Activated naive CD4-positive, alpha-beta T cell (primary cell): ENCODE data around the gene SGCA.

Source experiments
- DNase-seq, 4 experiments: peaks; one replicate each; lab custom pipeline; 2025; lab: John Stamatoyannopoulos, UW

SGCA gene

GRCh38 chr17:50149091-50149416 lies 16.8 kb upstream of the SGCA start:
- DNase-seq = no peak

GRCh38 chr17:50149417-50150353 lies 16.1 kb upstream of the SGCA start:
- DNase-seq = peak in 3 of 4 experiments; percentile 14 to 59 (median 23)

- DNase-seq = no peak
Measured at GRCh38 chr17:50150354-50151040, 15.3 kb upstream of the SGCA start, which contains the start of gene PPP1R9B. TSS of gene PPP1R9B (minus strand) at chr17:50150677. CDS start at chr17:50150513, 164 bp downstream.

- peak; percentile 57 to 74 (median 68) for DNase-seq
Measured at GRCh38 chr17:50151041-50151936, 14.5 kb upstream of the SGCA start.

- peak in 2 of 4 experiments; percentile 23 to 25 for DNase-seq
Measured at GRCh38 chr17:50151937-50152547, 13.8 kb upstream of the SGCA start.

- no peak for DNase-seq
Measured at GRCh38 chr17:50152736-50153135, 13.1 kb upstream of the SGCA start.

GRCh38 chr17:50153650-50154575 lies 11.9 kb upstream of the SGCA start:
- DNase-seq = no peak

GRCh38 chr17:50154604-50155003 lies 11.2 kb upstream of the SGCA start:
- DNase-seq = no peak

GRCh38 chr17:50155115-50155819 lies 10.5 kb upstream of the SGCA start:
- no peak for DNase-seq

GRCh38 chr17:50157891-50158290 lies 7.9 kb upstream of the SGCA start:
- no peak for DNase-seq

- DNase-seq = peak; percentile 83 to 90 (median 89)
Measured at GRCh38 chr17:50161023-50161910, 4.5 kb upstream of the SGCA start.

- DNase-seq = no peak
Measured at GRCh38 chr17:50161911-50162288, 3.9 kb upstream of the SGCA start.

- no peak for DNase-seq
Measured at GRCh38 chr17:50162466-50163254, 3.1 kb upstream of the SGCA start.

- DNase-seq = no peak
Measured at GRCh38 chr17:50163843-50164696, 1.7 kb upstream of the SGCA start.

GRCh38 chr17:50164697-50164988 lies 1.2 kb upstream of the SGCA start:
- DNase-seq = no peak

GRCh38 chr17:50165066-50165465 lies 739 bp upstream of the SGCA start:
- no peak for DNase-seq

GRCh38 chr17:50165466-50165865 lies 339 bp upstream of the SGCA start:
- no peak for DNase-seq
